Measurements from ENCODE around the gene RAB8A.

Gene RAB8A

DNA sequence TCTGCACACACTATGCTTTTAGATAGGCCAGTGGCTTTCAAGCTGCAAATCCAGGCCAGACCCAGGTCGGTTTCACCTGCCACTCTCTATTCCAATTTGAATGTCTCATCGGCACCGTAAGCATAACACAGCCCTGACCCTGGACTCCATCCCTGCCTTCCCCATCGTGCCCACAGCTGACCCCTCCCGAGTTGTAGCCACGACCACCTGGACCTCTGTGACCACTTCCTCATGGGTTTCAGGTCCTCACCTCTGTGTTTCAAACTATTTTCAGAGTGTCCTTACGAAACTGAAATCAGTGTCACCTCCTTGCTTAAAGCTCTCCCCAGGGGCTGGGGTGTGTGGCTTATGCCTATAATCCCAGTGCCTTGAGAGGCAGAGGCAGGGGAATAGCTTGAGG is 22.8 kb downstream of the RAB8A start:
- no peaks in the 10 kb centered on the region for H3K9me3 ChIP-seq (ENCODE audit: control insufficient read depth, insufficient read depth, low read length)
- no peak overlapping the region for H3K9ac ChIP-seq (ENCODE audit: low read depth, low read length)
- H3K4me1 ChIP-seq (ENCODE audit: insufficient read depth, low read length) = peaks cover 8% of the 10 kb centered on the region
- peaks cover 12% of the 10 kb centered on the region for H3K36me3 ChIP-seq (ENCODE audit: insufficient read depth, low read length)

DNA sequence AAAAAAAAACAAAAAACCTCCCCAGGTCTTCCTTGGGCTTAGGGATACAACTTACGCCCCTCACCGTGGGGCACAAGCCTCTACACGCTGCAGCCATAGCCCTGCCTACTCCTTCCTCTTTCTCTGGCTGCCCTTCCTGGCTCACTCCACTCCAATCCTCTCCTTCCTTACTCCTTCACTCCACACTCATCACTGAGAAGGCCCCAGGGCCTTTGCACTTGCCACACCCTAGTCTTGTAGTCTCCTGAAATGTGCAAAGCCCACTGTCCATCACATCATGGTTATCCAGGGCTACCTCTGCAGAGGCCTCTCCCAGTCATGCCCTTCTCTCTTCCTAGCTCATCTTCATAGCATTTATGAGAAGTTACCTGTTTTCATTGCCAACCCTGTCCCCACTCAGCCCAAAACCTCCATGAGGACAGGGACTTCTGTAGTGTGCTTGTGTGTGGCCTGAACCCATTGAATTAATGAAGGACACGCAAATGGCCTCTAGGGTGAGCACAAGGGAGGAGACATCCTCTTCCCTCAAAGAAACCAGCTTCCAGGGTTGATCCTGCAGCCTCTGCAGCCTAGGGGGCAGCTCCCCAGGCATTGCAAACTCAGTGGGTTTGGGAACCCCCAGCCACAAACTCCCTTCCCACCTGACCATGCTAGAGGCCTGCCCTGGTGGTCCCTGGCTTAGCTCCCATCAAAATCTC is 23.9 kb downstream of the RAB8A start:
- no peak overlapping the region for H3K9ac ChIP-seq (ENCODE audit: low read depth, low read length)
- no peaks in the 10 kb centered on the region for H3K9me3 ChIP-seq (ENCODE audit: control insufficient read depth, insufficient read depth, low read length)
- peaks cover 8% of the 10 kb centered on the region for H3K4me1 ChIP-seq (ENCODE audit: insufficient read depth, low read length)

DNA sequence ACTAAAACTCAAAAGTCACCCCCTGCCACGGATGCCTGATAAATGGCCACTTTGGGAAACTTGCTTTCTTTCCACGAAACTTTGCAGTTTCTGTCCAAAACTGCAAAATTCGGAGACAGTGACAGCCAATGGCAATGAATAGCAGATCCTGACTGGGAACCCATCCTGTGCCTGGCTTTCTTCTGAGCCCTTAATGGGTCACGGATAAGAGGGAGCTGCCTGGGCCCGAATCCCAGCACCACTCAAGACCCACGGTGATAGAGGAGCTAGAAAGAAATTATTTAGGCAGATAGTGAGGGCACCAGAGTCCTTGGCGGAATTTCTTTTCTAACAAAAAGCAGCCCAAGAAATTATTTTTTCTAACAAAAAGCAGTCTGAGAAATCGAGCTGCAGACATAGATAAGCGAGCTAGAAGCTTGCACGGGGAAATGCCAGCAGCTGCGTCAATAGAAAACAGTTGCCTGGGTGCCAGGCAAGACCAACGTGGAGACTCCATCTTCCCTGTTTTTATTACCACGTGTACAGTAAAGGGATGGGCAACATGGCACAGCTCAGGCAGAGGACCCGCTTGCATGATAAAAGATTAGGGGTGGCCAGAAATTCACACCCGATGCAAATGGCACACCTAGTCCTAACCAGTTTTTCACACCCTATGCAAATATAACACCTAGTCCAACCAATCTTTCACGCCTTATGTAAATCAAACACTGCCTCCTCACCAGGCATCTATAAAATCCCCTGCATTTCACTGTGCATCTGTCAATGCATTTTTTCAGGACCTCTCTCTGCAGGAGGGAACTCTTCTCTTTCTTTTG is 24.7 kb downstream of the RAB8A start:
- H3K36me3 ChIP-seq (ENCODE audit: insufficient read depth, low read length) = peaks cover 7% of the 10 kb centered on the region; the same call in 1 of the 2 replicates
- no peak overlapping the region for H3K9ac ChIP-seq (ENCODE audit: low read depth, low read length)
- H3K4me1 ChIP-seq (ENCODE audit: insufficient read depth, low read length) = peaks cover 8% of the 10 kb centered on the region
- no peaks in the 10 kb centered on the region for H3K9me3 ChIP-seq (ENCODE audit: control insufficient read depth, insufficient read depth, low read length)

More for the DNA sequence above, 23.9 kb downstream of the RAB8A start:
- H3K36me3 ChIP-seq (ENCODE audit: insufficient read depth, low read length) = peaks cover 7% of the 10 kb centered on the region; the same call in 1 of the 2 replicates

DNA sequence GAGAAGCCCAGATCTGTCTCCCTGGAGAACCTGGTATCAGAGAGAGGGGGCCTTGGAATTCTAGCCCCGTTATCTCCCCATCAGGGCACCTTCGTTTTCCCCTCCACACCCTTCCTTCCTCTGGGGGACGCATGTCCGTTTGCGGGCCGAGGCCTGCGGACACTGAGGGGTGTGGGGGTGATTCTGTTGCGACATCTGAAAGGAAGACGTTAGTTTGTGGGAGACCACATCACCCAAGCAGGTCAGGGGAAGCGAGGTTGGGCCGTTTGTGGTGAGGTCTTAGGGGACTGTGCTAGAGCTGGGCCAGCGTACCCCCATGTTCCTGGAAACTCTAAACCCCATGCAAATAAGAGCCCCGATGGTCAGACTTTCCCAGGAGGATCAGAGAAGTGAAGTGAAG is 28.1 kb downstream of the RAB8A start:
- Histone ChIP-seq H3K9ac (ENCODE audit: low read depth, low read length) (no peak overlapping the region), H3K9me3 (ENCODE audit: control insufficient read depth, insufficient read depth, low read length) (no peaks in the 10 kb centered on the region), H3K4me1 (ENCODE audit: insufficient read depth, low read length) (peaks cover 10% of the 10 kb centered on the region), H3K36me3 (ENCODE audit: insufficient read depth, low read length) (no peaks in the 10 kb centered on the region)

DNA sequence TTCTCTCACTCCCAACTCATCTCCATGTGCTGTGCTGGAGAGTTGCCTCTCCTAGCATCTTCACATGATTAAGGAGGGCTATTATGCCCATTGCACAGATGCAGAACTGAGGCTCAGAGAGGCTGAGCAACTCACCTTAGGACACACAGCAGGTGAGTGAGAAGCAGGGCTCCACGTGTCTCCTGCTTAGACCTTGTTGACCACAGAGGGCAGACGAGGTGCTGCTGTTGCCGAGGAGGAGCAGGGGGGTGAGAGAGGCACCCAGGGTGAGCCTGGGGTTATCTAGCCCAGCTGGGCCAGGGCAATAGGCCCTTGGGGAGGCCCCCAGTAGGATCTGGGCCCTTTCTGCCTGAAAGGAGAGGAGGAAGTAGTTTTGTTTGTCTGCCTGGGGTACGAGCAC is 29.4 kb downstream of the RAB8A start:
- Histone ChIP-seq H3K4me1 (ENCODE audit: insufficient read depth, low read length) (peaks cover 10% of the 10 kb centered on the region), H3K9me3 (ENCODE audit: control insufficient read depth, insufficient read depth, low read length) (no peaks in the 10 kb centered on the region), H3K9ac (ENCODE audit: low read depth, low read length) (no peak overlapping the region), H3K36me3 (ENCODE audit: insufficient read depth, low read length) (no peaks in the 10 kb centered on the region)

DNA sequence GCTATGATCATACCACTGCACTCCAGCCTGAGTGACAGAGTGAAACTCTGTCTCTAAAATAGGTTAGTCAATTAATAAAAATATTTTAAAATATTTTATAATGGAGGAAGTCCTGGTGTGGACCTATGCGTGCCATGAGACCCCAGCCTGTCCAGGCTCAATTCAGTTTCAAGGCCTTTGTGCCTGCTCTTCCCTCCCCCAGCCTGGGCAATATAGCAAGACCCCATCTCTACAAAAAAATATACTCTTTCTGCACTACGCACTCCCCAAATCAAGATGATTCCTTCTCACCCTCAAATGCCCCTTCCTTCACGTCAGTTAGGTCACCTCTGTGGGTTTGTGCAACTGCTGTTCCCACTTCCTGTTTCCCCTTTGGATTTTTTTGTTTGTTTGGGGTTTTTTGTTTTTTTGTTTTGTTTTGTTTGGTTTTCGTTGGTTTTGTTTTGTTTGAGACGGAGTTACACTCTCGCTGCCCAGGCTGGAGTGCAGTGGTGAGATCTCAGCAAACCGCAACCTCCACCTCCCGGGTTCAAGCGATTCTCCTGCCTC is 30.4 kb downstream of the RAB8A start:
- Histone ChIP-seq H3K9ac (ENCODE audit: low read depth, low read length) (no peak overlapping the region), H3K36me3 (ENCODE audit: insufficient read depth, low read length) (no peaks in the 10 kb centered on the region), H3K4me1 (ENCODE audit: insufficient read depth, low read length) (peaks cover 2% of the 10 kb centered on the region; the same call in 1 of the 2 replicates), H3K9me3 (ENCODE audit: control insufficient read depth, insufficient read depth, low read length) (no peaks in the 10 kb centered on the region)

DNA sequence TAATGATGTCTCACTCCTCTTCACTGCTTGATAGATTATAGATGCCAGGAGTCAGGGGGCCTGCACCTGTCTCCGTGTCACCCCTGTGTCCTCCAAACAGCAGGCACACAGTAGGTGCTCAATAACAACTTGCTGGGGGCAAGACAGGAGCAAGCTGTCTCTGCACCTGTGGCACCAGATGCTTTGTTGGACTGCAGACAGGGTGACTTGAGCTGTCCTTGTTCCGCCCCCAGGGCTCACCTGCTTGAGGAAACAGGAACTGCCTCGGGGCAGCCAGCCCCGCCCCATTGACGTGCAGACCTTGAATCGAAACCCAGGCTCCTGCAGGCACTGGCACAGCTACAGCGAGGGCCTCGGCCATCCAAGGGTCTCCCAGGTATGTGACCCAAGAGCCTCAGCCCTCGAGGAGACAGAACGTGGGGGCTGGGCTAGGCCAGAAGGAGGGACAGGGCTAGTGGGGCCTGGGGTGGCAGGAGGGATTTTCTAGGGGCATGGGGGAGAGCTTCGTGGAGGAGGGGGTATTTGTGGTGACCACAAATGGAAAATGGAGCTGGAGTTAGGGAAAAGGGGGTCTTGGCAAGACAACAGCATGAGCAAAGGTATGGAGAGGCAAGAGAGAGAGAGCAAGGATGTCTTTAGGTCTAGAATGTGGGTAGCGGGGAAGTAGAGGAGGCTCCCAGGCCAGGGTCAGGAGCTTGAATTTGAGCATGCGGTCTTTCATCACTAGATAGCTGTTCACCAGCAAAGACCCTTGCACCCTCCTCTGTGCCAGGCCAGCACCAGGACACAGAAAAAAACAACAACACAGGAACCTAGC is 31.9 kb downstream of the RAB8A start, which contains the start of gene HSH2D:
Gene HSH2D (plus strand): TSS at position 287 of the 817 bp plus-strand sequence. CDS start 5,066 bp downstream, outside the sequence.
- Histone ChIP-seq H3K9me3 (ENCODE audit: control insufficient read depth, insufficient read depth, low read length) (no peaks in the 10 kb centered on the region), H3K36me3 (ENCODE audit: insufficient read depth, low read length) (no peaks in the 10 kb centered on the region), H3K9ac (ENCODE audit: low read depth, low read length) (no peak within 1 kb of the TSS), H3K4me1 (ENCODE audit: insufficient read depth, low read length) (peaks cover 2% of the 10 kb centered on the region; the same call in 1 of the 2 replicates)

DNA sequence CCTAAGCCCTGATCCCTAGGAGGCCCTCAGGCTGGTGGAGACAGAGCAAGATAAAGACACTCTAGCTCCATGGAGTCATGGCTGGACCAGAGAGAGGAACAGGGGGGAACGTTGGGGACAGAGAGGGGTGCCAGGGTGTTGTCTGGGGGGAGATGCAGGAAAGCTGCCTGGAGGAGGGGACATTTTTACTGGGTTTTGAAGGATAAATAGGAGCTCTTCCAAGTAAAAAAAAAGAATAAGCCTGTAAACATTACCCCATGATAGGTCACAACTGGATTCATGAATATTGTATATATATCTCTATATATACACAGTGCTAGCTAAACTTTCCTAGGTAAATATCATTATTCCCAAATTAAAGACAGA is 32.5 kb downstream of the RAB8A start:
- H3K9ac ChIP-seq (ENCODE audit: low read depth, low read length) = no peak overlapping the region
- no peaks in the 10 kb centered on the region for H3K36me3 ChIP-seq (ENCODE audit: insufficient read depth, low read length)
- peaks cover 2% of the 10 kb centered on the region; the same call in 1 of the 2 replicates for H3K4me1 ChIP-seq (ENCODE audit: insufficient read depth, low read length)
- no peaks in the 10 kb centered on the region for H3K9me3 ChIP-seq (ENCODE audit: control insufficient read depth, insufficient read depth, low read length)

DNA sequence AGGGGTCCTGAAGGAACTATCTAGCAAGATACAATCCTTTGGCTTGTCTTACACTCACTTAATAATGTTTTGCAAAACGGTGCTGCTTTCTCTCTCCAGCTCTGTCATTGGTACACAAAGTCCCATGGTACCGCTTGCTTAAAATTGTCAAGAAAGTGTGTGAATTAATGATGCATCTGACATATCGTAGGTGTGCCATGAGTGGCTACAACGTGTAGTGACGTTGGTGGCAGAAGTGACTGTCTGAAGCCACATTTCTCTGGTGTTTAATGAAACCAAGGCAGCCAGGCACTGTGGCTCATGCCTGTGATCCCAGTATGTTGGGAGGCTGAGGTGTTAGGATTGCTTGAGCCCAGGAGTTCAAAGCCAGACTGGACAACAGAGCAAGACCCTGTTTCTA is 34.4 kb downstream of the RAB8A start:
- H3K9me3 ChIP-seq (ENCODE audit: control insufficient read depth, insufficient read depth, low read length) = no peaks in the 10 kb centered on the region
- H3K36me3 ChIP-seq (ENCODE audit: insufficient read depth, low read length) = no peaks in the 10 kb centered on the region
- H3K9ac ChIP-seq (ENCODE audit: low read depth, low read length) = no peak overlapping the region
- peaks cover 2% of the 10 kb centered on the region; the same call in 1 of the 2 replicates for H3K4me1 ChIP-seq (ENCODE audit: insufficient read depth, low read length)

DNA sequence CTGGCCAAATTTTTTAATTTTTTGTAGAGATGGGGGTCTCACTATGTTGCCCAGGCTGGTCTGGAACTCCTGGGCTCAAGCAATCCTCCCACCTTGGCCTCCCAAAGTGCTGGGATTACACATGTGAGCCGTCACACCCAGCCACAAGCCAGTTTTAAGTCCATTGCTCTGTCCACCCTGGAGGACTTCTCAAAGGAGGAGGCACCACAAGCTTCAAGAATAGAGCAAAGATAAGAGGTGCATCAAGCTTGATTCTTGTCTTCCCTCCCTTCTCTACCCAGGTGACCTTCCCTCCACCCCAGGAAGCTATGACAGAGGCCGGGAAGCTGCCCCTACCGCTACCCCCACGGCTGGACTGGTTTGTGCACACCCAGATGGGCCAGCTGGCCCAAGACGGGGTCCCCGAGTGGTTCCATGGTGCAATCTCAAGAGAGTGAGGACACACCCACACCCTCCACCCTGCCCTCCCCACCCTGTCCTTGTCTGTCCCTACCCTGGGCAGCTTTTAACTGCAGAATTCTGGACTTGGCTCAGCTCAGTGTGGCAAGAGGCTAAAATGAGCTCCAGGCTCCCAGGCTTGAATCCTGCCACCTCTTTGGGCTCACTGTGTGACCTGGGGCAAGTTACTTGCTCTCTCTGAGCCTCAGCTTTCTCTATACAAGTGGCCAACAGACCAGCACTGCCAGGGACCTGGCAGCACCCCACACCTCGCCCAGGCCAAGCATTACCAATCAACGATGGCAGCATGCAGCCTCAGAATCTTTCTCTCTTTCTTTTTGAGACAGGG is 36.9 kb downstream of the RAB8A start:
- no peaks in the 10 kb centered on the region; the same call in 1 of the 2 replicates for H3K4me1 ChIP-seq (ENCODE audit: insufficient read depth, low read length)
- no peaks in the 10 kb centered on the region for H3K36me3 ChIP-seq (ENCODE audit: insufficient read depth, low read length)
- H3K9ac ChIP-seq (ENCODE audit: low read depth, low read length) = no peak overlapping the region
- H3K9me3 ChIP-seq (ENCODE audit: control insufficient read depth, insufficient read depth, low read length) = no peaks in the 10 kb centered on the region

DNA sequence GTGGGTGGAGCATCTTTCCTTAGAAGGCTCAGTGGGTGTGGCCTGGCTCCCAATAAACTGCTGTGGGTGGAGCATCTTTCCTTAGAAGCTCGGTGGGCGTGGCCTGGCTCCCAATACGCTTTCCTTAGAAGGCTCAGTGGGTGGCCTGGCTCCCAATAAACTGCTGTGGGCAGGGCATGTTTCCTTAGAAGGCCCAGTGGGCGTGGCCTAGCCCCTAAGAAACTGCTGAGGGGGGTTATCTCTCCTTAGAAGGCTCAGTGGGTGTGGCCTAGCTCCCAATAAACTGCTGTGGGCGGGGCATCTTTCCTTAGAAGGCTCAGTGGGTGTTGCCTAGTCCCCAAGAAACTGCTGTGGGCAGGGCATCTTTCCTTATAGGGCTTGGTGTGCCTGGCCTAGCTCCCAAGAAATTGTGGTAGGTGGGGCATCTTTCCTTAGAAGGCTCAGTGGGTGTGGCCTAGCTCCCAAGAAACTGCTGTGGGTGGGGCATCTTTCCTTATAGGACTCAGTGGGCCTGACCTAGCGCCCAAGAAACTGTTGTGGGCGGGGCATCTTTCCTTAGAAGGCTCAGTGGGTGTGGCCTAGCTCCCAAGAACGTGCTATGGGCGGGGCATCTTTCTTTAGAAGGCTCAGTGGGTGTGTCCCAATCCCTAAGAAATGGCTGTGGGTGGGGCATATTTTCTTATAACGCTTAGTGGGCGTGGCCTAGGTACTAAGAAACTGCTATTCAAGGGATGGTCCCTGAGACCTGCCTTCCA is 42.1 kb downstream of the RAB8A start:
- H3K9ac ChIP-seq (ENCODE audit: low read depth, low read length) = no peak overlapping the region
- no peaks in the 10 kb centered on the region for H3K36me3 ChIP-seq (ENCODE audit: insufficient read depth, low read length)
- no peaks in the 10 kb centered on the region for H3K9me3 ChIP-seq (ENCODE audit: control insufficient read depth, insufficient read depth, low read length)
- no peaks in the 10 kb centered on the region; the same call in 1 of the 2 replicates for H3K4me1 ChIP-seq (ENCODE audit: insufficient read depth, low read length)

DNA sequence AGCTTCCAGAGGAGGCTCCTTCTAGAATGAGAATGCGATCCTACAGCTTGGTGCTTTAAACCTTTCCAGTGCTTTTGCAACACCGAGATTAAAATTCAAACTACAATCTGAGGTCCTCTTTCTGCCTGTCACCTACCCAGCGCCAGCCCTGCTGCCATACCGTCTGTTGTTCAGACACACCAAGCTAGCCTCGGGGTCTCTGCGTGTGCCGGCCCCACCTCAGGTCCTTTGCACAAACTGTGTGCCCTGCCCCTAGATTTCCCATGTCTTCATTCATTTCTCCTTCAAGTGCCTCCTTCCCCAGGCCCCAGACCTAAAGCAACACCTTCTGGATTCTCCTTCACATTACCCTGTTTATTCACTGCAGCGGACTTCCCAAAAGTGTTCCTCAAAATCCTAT is 42.9 kb downstream of the RAB8A start:
- Histone ChIP-seq H3K36me3 (ENCODE audit: insufficient read depth, low read length) (no peaks in the 10 kb centered on the region), H3K4me1 (ENCODE audit: insufficient read depth, low read length) (no peaks in the 10 kb centered on the region; the same call in 1 of the 2 replicates), H3K9ac (ENCODE audit: low read depth, low read length) (no peak overlapping the region), H3K9me3 (ENCODE audit: control insufficient read depth, insufficient read depth, low read length) (no peaks in the 10 kb centered on the region)

DNA sequence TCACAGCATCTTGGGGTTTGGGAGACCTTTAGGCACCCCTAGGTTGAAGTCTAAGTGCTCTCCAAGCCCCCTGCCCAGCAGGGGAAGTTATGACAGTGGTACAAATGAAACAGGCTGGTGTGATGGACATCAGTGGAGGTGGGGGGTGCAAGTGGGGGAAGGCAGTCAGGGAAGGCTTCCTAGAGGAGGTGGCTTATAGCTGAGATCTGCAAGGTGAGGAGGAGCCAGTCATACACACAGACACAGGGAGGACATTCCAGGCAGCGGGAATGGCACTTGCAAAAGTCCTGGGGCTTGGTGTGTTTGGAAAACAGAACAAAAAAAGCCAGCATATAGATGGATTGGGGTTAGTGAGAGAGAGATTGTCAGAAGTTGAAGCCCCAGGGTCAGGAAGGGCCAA is 43.4 kb downstream of the RAB8A start:
- Histone ChIP-seq H3K9ac (ENCODE audit: low read depth, low read length) (no peak overlapping the region), H3K9me3 (ENCODE audit: control insufficient read depth, insufficient read depth, low read length) (no peaks in the 10 kb centered on the region), H3K36me3 (ENCODE audit: insufficient read depth, low read length) (no peaks in the 10 kb centered on the region), H3K4me1 (ENCODE audit: insufficient read depth, low read length) (no peaks in the 10 kb centered on the region; the same call in 1 of the 2 replicates)

All from ES-I3 (cell line).